DMS 273 (cell line): ENCODE data around the gene MBNL2.

Experiments
- DNase-seq: peaks from one replicate; lab custom pipeline; 2025; ENCODE audit not compliant: unreplicated experiment; lab: John Stamatoyannopoulos, UW

MBNL2 gene

GRCh38 chr13:97249796-97250495 is 27.8 kb downstream of the MBNL2 start:
- peak; percentile 27 for DNase-seq

- DNase-seq, result no peak
Observed at GRCh38 chr13:97250560-97250959, 28.4 kb downstream of the MBNL2 start.

GRCh38 chr13:97252735-97253134 is 30.6 kb downstream of the MBNL2 start:
- no peak for DNase-seq

- DNase-seq, result no peak
Observed at GRCh38 chr13:97253581-97254293, 31.6 kb downstream of the MBNL2 start.

DNA sequence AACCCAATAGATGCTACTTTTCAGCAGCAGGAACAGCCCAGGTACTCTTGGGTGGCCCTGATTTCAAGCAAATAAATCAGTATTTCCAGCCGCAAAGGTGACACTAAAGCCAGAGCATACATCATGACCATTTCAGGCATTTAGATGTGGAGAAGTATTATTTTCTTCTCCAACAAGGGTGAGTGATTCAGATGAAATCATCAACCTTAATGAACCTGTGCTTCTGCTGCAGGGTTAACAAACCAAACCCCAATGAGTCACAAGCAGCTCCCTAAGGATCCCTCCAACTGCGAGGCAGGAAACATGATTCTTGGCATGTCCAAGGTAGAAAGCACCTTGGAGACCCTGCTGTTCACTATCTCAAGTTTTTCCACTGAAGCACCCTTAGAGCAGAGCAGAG is 32.7 kb downstream of the MBNL2 start:
- DNase-seq, result peak; percentile 24

DNA sequence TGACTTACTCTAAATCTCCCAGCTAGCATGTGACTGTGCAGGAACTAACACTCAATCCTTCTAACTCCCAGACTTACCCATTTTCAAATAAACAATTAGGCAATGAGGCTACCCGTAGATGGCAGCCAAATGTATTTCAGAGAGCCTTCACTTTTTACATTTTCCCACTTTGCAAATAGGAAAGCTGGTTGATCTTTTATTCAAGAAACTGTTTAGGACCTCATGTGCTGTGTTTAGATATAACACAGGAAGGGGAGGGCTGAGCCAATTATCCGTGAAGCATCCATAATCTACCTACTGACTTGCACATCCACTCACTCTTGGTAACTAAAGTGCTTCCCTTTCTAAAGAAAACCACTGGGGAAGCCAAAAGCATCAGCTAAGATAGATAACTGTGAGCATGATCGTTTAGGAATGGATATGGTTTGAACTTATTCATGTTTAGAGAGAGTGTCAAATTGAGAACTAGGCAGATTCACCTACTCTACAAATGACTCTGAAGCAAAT is 33.4 kb downstream of the MBNL2 start:
- peak; percentile 7 for DNase-seq

DNA sequence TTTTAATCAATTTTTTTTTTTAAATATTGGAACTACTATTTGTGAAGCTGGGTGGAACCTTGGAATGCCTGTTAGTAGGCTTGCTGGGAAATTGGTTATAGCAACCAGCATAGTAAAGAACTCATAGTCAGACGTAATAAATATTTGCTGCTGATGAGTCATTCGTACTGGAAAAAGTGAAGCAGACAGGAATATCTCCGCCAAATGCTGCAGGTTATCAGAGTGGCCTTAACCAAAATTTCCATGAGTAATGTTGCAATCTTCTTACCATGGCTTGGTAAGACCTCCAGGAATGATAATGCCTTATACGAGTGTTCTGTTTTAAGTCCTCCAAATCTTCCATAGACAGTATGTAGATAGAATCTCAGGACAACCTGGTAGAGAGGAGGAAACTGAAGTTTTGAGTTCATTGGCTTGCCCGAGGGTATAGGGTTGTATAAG is 34.2 kb downstream of the MBNL2 start:
- DNase-seq, result peak; percentile 8

DNA sequence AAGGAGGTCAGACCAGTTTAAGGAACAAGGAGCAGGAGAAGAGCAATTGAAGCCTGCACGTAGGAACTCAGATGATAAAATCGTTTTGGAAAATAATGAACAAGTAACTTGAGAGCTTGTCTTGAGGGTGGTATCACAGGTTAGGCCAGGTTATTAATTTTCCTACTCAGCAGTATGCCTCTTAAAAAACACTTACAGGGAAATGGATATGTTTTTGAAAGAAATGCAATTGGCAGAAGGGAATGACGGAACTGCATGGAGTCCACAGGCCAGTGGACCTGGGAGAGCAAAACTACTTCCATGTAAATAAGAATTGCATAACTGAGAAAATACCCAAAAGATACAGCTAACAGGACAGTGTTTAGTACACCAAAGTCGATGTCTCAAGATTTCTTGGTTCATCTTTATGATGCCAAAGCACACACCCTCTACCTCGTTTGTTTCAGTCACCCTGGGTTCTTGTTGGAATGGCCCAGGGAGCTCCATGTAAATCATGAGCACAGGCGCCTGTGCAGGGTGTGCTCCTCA is 35.2 kb downstream of the MBNL2 start:
- DNase-seq, result no peak

GRCh38 chr13:97257800-97258799 is 36.0 kb downstream of the MBNL2 start:
- peak; percentile 45 for DNase-seq

DNA sequence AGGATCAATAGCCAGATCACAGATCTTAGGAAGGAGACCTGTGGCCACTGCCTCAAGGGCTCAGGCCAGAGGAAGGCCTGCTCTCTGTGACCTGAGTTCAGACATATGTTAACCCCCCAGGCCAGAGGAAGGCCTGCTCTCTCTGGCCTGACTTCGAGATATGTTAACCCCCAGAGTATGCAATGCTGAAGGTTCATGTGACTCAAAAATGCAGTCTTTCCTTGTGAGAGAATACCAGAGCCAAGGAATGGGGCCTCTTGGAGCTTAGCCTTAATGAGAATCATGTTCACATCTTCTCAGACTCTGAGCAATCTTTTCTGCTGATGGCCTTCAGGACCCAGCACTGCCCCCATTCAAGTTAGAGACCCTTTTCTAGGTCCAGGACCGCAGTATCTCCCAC is 36.7 kb downstream of the MBNL2 start:
- DNase-seq, result no peak

GRCh38 chr13:97259410-97259797 is 37.3 kb downstream of the MBNL2 start:
- DNase-seq, result no peak

GRCh38 chr13:97259798-97260714 is 37.9 kb downstream of the MBNL2 start:
- no peak for DNase-seq

DNA sequence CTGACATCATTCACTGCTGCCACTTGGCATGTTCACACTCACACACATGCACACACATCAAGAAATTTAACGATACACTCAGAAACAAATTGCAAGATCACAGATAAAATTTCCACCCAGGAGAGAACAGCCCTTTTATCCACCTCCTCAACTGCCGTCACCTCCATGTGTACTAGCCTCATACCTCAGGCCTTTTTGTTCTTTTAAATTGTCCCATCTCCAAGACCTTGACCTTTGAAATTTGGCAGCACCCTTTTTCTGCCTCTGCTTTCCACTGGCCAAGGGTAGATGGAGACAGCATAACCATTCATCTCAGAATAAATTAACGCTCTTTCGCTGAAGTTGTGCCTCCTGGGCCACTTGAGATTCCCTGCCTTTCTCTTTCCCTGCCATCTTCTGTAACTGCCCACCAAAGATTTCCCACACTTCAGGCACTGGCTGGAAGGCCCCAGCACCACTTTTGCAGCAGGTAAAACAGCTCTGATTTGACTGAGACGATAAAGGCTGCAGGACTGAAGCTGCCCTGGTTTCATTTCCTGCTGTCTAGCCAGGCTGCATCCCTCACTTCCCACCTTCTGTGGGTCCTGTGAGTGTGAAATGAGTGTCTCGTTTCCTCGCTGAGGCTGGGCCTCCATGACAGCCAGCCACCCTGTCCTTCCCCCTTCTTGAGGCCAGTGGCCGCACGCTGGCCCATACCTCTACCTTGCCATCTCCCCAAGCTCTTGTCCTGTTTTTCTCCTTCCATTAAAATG is 39.3 kb downstream of the MBNL2 start:
- no peak for DNase-seq

DNA sequence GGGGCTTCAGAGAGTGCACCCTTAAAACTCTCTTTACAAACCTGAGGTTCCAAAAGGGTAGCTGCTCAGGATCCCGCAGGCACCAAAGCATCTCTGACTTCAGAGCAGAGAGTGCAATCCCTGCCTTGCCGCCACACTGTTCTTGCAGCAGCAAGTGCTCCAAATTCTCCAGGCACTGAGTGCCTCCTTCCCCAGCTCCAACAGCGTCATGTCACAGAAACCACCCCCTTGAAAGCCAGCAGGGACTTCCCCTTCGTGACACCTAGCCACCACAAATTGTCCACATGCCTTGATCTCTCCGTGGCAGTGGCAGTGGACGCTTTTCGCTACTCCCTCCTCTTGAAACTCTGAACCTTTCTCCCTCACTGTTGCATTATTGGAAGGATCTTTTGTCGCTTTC is 39.9 kb downstream of the MBNL2 start:
- no peak for DNase-seq

GRCh38 chr13:97263160-97263559 is 41.0 kb downstream of the MBNL2 start:
- no peak for DNase-seq

DNA sequence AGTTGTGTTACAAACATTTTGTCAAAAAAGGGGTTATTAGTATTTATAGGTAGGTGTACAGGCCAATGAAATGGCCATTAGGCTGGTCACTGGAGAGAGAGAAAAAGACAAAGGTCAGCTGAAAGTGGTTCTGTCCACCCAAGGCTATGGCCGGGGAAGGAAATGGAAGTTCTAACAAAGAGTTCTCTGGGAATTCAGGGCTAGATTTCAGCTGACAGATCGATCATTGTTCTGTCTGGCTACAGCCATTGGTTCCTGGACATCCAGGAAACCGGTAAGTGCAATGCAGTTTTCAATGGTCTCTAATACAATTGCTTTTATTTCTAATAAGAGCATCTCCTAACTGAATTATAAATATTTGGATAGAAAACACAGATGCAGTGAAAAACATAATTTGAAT is 42.5 kb downstream of the MBNL2 start:
- DNase-seq, result no peak

DNA sequence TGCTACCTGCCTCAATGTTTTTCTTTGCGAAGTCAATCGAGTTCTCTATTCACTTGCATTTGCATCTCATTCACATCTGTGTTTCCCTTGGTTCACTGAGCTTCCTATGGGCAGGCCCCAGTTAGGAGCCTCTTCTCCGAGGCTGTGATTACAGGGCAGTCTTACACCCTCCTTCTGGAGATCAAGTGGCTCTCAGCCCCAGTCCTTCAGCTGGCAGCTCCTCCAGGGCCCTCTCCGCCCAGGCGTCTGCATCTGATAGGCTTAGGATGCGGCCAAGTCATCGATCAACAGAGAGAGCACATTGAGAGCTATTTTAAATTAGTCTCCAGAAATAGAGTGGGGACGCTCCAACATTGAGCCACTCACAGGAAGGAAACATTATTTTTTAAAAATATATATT is 44.2 kb downstream of the MBNL2 start:
- no peak for DNase-seq

- no peak for DNase-seq
Observed at GRCh38 chr13:97266772-97267417, 44.8 kb downstream of the MBNL2 start.
